ENCODE measurements around the gene TAS2R19.

TAS2R19 gene

DNA sequence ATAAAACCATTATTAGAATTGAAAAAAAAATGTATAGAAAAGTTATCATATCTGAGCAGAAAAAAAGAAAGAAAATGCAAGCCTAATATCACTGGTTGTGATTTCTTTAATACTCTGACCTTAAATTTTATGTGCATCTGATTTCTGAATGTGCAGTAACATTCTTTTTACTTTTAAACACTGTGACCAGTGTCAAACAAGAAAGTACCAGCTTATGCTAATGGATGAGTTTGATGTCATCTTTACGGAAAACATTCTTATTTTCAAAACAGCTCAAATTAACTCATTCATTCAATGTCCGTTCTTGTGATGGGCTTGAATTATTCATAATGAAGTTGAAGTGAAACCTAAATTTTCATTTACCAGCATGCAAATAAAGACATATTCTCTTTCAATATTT is 35.6 kb downstream of the TAS2R19 start, which contains the start of gene TAS2R50:
TSS of gene TAS2R50 (minus strand) at position 101 of the 400 bp plus-strand sequence. CDS start at position 49, 52 bp downstream.
- no peak for DNase-seq

DNA sequence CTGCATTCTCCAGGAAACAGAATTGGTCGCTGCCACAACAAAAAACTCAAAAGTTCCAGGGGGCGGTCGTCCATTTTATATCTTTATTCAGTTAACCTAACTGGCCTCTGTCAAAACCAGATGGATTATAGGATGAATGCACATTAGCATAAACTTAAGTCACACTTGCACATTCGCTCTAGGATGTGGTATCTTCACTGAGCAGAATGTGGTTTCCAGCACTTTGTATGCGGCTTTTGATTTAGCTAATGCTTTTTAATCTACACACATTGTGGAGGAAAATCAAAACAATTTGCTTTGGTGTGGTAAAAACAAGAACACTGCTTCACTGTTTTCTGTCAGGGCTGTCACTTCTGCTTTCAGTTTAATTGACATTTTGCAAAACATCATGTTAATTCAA is 40.2 kb downstream of the TAS2R19 start:
- peak; percentile 36 to 72 for DNase-seq

DNA sequence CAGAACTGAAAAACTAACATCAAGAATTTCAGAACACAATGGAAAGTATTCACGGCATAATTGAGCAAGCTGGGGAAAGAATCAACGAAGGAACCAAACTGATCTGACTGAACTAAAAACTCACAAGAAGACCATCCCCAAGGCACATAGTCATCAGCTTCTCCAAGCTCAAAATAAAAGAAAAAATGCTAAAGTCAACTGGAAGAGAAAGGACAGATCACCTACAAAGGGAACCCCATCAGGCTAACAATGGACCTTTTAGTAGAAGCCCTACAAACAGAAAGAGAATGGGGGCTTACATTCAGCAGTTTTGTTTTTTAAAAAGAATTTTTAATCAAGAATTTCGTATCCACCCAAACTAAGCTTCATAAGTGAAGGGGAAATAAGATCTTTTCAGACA is 47.5 kb downstream of the TAS2R19 start:
- no peak for DNase-seq
